HepG2 (cell line): Measurements from ENCODE around the gene TUBB3. TPM values are rescaled to one million over a fixed set of nuclear protein-coding genes. Genes with fewer than 3 reads are reported as not detected.

Experiments
- AGO2 ChIP-seq: fragments of 200-400 bp; formaldehyde crosslinking; optimal IDR thresholded peaks from 2 replicates; pipeline ENCODE3; 2017; ENCODE audit warnings: mild to moderate bottlenecking, low read depth, low read length, moderate library complexity
- ATF1 ChIP-seq: IDR thresholded peaks from 2 replicates; pipeline ENCODE4 v1.6.1; 2016; ENCODE audit warnings: mild to moderate bottlenecking, control low read depth
- BORCS8-MEF2B ChIP-seq: sonication (generic); formaldehyde crosslinking; IDR thresholded peaks from 2 replicates; pipeline ENCODE4 v1.8.0; 2022; ENCODE audit warnings: mild to moderate bottlenecking, missing genetic modification reagents
- BRD4 ChIP-seq: sonication (generic); formaldehyde crosslinking; IDR thresholded peaks from 2 replicates; pipeline ENCODE4 v1.4.0; 2020; ENCODE audit warnings: missing genetic modification reagents
- FLYWCH1 ChIP-seq: sonication (generic); formaldehyde crosslinking; IDR thresholded peaks from 2 replicates; pipeline ENCODE4 v1.8.1; 2023; ENCODE audit warnings: mild to moderate bottlenecking, missing genetic modification reagents
- HOXA7 ChIP-seq: sonication (generic); formaldehyde crosslinking; IDR thresholded peaks from 2 replicates; pipeline ENCODE4 v1.8.1; 2022; ENCODE audit warnings: mild to moderate bottlenecking, missing genetic modification reagents, moderate library complexity
- KDM6A ChIP-seq: IDR thresholded peaks from 2 replicates; pipeline ENCODE4 v1.6.1; 2016; ENCODE audit warnings: low read depth
- PAF1 ChIP-seq: IDR thresholded peaks from 2 replicates; pipeline ENCODE4 v1.6.1; 2016; ENCODE audit warnings: missing genetic modification reagents, missing compliant biosample characterization
- PAX8 ChIP-seq: sonication (generic); formaldehyde crosslinking; IDR thresholded peaks from 2 replicates; pipeline ENCODE4 v1.8.0; 2022; ENCODE audit warnings: mild to moderate bottlenecking, missing genetic modification reagents, borderline replicate concordance
- PHF20 ChIP-seq: sonication (generic); formaldehyde crosslinking; IDR thresholded peaks from 2 replicates; pipeline ENCODE4 v1.5.0; 2020; ENCODE audit warnings: mild to moderate bottlenecking, missing genetic modification reagents
- POLR2A ChIP-seq, 2 experiments: IDR thresholded peaks; 2 replicates each; pipeline ENCODE4 v1.6.1; 2011; ENCODE audit warnings: low read depth in 2 of 2, low read length in 2 of 2, mild to moderate bottlenecking in 1 of 2, moderate library complexity in 1 of 2; ENCODE audit not compliant: insufficient read depth in 1 of 2
- RARG ChIP-seq: sonication (generic); formaldehyde crosslinking; IDR thresholded peaks from 2 replicates; pipeline ENCODE4 v1.4.0; 2020; ENCODE audit warnings: low read depth, mild to moderate bottlenecking, missing genetic modification reagents
- SMYD3 ChIP-seq: sonication (generic); formaldehyde crosslinking; IDR thresholded peaks from 2 replicates; pipeline ENCODE4 v1.8.1; 2023; ENCODE audit warnings: mild to moderate bottlenecking, missing genetic modification reagents
- SOX13 ChIP-seq, 3 experiments: fragments of 450-650 bp in 1 of 3; sonication (generic) in 1 of 3; formaldehyde crosslinking in 1 of 3; IDR thresholded peaks in 2 of 3; conservative IDR thresholded peaks in 1 of 3; 2 replicates each; pipeline versions ENCODE4 v1.5.0 to v1.6.1; 2016 to 2020; ENCODE audit warnings: antibody characterized with exemption in 1 of 3, mild to moderate bottlenecking in 1 of 3, missing compliant biosample characterization in 1 of 3, missing genetic modification reagents in 1 of 3, moderate library complexity in 1 of 3
- SUZ12 ChIP-seq: fragments of 150-350 bp; IDR thresholded peaks from 2 replicates; pipeline ENCODE4 v1.6.1; 2014; ENCODE audit warnings: low read depth, low read length
- ZBTB38 ChIP-seq: sonication (generic); formaldehyde crosslinking; IDR thresholded peaks from 2 replicates; pipeline ENCODE4 v1.5.1; 2020; ENCODE audit warnings: mild to moderate bottlenecking, missing genetic modification reagents
- ZFY ChIP-seq: sonication (generic); formaldehyde crosslinking; IDR thresholded peaks from 2 replicates; pipeline ENCODE4 v1.4.0; 2020; ENCODE audit warnings: missing genetic modification reagents
- ZNF143 ChIP-seq: sonication (generic); formaldehyde crosslinking; IDR thresholded peaks from 2 replicates; pipeline ENCODE4 v1.4.0; 2020; ENCODE audit warnings: missing genetic modification reagents
- ZNF207 ChIP-seq: fragments of 450-650 bp; IDR thresholded peaks from 2 replicates; pipeline ENCODE4 v1.6.1; 2016; ENCODE audit warnings: antibody characterized with exemption, borderline replicate concordance
- ZNF501 ChIP-seq: sonication (generic); formaldehyde crosslinking; IDR thresholded peaks from 2 replicates; pipeline ENCODE4 v1.5.1; 2020; ENCODE audit warnings: mild to moderate bottlenecking, moderate library complexity, missing genetic modification reagents
- ZNF562 ChIP-seq: sonication (generic); formaldehyde crosslinking; IDR thresholded peaks from 2 replicates; pipeline ENCODE4 v1.8.0; 2022; ENCODE audit warnings: missing genetic modification reagents, borderline replicate concordance
- ZNF878 ChIP-seq: sonication (generic); formaldehyde crosslinking; IDR thresholded peaks from 2 replicates; pipeline ENCODE4 v1.8.1; 2023; ENCODE audit warnings: mild to moderate bottlenecking, missing genetic modification reagents, moderate library complexity
- polyA plus RNA-seq, 8 experiments: library from polyadenylated mRNA; depleted of rRNA in 3 of 8; stranded (reverse) in 7 of 8; unstranded in 1 of 8; fragments of >200 nt; fragmentation: Illumina TruSeq in 4 of 8; extraction: Trizol in 4 of 8; gene quantifications; 2 replicates each; pipeline versions ENCODE4 v1.2.1 to v1.2.3, GENCODE V29; 2011 to 2016; ENCODE audit warnings: low read depth in 4 of 8, missing spikeins in 1 of 8, mixed read lengths in 1 of 8; ENCODE audit not compliant: insufficient read depth in 1 of 8
- total RNA-seq, 5 experiments: library from RNA; depleted of rRNA; stranded (reverse); fragments of >200 nt; fragmentation: Illumina TruSeq; extraction: Trizol; gene quantifications; 2 replicates each; pipeline ENCODE4 v1.2.3, GENCODE V29; 2016; ENCODE audit warnings: low read depth in 1 of 5
- TF ChIP-seq, protein P1 (sequence below): sonication (generic); formaldehyde crosslinking; conservative IDR thresholded peaks from 2 replicates; pipeline ENCODE4 v1.4.0; 2020; ENCODE audit warnings: missing genetic modification reagents
- TF ChIP-seq, protein P2 (sequence below): sonication (generic); formaldehyde crosslinking; IDR thresholded peaks from 2 replicates; pipeline ENCODE4 v1.5.0; 2020; ENCODE audit warnings: mild to moderate bottlenecking, low read depth, missing genetic modification reagents, borderline replicate concordance
- TF ChIP-seq, protein P3 (sequence below): sonication (generic); formaldehyde crosslinking; IDR thresholded peaks from 2 replicates; pipeline ENCODE4 v1.8.0; 2022; ENCODE audit warnings: mild to moderate bottlenecking, missing genetic modification reagents, moderate library complexity
- TF ChIP-seq, protein P4 (sequence below): sonication (generic); formaldehyde crosslinking; IDR thresholded peaks from 2 replicates; pipeline ENCODE4 v1.8.1; 2022; ENCODE audit warnings: mild to moderate bottlenecking, missing genetic modification reagents
- TF ChIP-seq, protein P5 (sequence below): sonication (generic); formaldehyde crosslinking; IDR thresholded peaks from 2 replicates; pipeline ENCODE4 v1.5.1; 2020; ENCODE audit warnings: mild to moderate bottlenecking, missing genetic modification reagents, moderate library complexity

TUBB3 gene
- total and polyA plus RNA-seq, 2 of the 13 experiments (the other 11 are each of a cell fraction or from before 2014, with no cell fraction given): 110 to 185 TPM

DNA sequence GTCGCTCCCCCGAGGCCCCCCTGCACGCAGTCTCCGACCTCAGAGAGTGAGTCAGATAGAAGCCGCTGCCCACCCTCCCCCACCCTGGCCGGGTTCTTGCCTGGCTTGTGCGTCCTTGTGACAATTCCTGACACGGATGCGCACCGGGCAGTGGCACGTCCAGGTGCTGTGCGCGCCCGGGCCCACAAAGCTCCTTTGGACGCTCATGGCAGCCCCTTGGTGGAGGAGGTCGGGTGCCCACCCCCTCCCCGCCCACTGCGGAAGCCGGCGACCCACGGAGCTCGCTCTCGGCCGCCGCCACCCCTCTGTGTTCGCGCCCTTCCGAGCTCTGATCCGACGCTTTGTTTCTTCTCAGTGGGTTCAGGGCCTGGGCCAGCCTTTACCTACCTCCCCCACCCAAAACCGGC, 662 bp upstream of the TUBB3 start (continued):
- TF ChIP-seq ZFY (CRISPR knock-in tag): no peak; the same call in 1 of the 2 replicates
- no peak for TF ChIP-seq FLYWCH1 (CRISPR knock-in tag)
- TF ChIP-seq BRD4 (CRISPR knock-in tag): peak; percentile 76; the same call in 1 of the 2 replicates
- TF ChIP-seq PAX8 (CRISPR knock-in tag): no peak
- no peak for TF ChIP-seq BORCS8-MEF2B (CRISPR knock-in tag)
- TF ChIP-seq, protein P1, sequence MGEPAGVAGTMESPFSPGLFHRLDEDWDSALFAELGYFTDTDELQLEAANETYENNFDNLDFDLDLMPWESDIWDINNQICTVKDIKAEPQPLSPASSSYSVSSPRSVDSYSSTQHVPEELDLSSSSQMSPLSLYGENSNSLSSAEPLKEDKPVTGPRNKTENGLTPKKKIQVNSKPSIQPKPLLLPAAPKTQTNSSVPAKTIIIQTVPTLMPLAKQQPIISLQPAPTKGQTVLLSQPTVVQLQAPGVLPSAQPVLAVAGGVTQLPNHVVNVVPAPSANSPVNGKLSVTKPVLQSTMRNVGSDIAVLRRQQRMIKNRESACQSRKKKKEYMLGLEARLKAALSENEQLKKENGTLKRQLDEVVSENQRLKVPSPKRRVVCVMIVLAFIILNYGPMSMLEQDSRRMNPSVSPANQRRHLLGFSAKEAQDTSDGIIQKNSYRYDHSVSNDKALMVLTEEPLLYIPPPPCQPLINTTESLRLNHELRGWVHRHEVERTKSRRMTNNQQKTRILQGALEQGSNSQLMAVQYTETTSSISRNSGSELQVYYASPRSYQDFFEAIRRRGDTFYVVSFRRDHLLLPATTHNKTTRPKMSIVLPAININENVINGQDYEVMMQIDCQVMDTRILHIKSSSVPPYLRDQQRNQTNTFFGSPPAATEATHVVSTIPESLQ: no peak
- TF ChIP-seq PAF1 (CRISPR knock-in tag): no peak
- TF ChIP-seq, protein P2, sequence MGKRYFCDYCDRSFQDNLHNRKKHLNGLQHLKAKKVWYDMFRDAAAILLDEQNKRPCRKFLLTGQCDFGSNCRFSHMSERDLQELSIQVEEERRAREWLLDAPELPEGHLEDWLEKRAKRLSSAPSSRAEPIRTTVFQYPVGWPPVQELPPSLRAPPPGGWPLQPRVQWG (CRISPR knock-in tag): no peak
- no peak for TF ChIP-seq PHF20 (CRISPR knock-in tag)
- TF ChIP-seq ZNF501 (CRISPR knock-in tag): 0 out of 2 replicates have a peak, but pooled peaks have one; percentile 59
- peak in 1 of 2 experiments; percentile 63; a peak in 2 of 4 replicates for TF ChIP-seq POLR2A (IDR thresholded peaks at IDR 0.05; ENCODE audit: insufficient read depth in 1 of 2, low read depth in 2 of 2, low read length in 2 of 2)
- TF ChIP-seq, protein P3, sequence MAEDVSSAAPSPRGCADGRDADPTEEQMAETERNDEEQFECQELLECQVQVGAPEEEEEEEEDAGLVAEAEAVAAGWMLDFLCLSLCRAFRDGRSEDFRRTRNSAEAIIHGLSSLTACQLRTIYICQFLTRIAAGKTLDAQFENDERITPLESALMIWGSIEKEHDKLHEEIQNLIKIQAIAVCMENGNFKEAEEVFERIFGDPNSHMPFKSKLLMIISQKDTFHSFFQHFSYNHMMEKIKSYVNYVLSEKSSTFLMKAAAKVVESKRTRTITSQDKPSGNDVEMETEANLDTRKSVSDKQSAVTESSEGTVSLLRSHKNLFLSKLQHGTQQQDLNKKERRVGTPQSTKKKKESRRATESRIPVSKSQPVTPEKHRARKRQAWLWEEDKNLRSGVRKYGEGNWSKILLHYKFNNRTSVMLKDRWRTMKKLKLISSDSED (CRISPR knock-in tag): no peak
- no peak for TF ChIP-seq RARG (CRISPR knock-in tag)
- TF ChIP-seq SUZ12: no peak
- TF ChIP-seq ZNF143: no peak; the same call in none of the 2 replicates
- TF ChIP-seq ZNF207: no peak
- no peak for TF ChIP-seq HOXA7
- peak; percentile 22; the same call in 1 of the 2 replicates for TF ChIP-seq ZNF878 (CRISPR knock-in tag)
- 0 out of 2 replicates have a peak, but pooled peaks have one; percentile 4 for TF ChIP-seq ZBTB38 (CRISPR knock-in tag)
- TF ChIP-seq AGO2: peak; percentile 97
- no peak for TF ChIP-seq KDM6A (CRISPR knock-in tag)
- TF ChIP-seq, protein P4, sequence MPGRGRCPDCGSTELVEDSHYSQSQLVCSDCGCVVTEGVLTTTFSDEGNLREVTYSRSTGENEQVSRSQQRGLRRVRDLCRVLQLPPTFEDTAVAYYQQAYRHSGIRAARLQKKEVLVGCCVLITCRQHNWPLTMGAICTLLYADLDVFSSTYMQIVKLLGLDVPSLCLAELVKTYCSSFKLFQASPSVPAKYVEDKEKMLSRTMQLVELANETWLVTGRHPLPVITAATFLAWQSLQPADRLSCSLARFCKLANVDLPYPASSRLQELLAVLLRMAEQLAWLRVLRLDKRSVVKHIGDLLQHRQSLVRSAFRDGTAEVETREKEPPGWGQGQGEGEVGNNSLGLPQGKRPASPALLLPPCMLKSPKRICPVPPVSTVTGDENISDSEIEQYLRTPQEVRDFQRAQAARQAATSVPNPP (CRISPR knock-in tag): no peak
- no peak for TF ChIP-seq SMYD3 (CRISPR knock-in tag)
- TF ChIP-seq, protein P5, sequence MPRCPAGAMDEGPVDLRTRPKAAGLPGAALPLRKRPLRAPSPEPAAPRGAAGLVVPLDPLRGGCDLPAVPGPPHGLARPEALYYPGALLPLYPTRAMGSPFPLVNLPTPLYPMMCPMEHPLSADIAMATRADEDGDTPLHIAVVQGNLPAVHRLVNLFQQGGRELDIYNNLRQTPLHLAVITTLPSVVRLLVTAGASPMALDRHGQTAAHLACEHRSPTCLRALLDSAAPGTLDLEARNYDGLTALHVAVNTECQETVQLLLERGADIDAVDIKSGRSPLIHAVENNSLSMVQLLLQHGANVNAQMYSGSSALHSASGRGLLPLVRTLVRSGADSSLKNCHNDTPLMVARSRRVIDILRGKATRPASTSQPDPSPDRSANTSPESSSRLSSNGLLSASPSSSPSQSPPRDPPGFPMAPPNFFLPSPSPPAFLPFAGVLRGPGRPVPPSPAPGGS (CRISPR knock-in tag): no peak
- no peak for TF ChIP-seq SOX13 (IDR thresholded peaks at IDR 0.05)
- TF ChIP-seq SOX13 (CRISPR knock-in tag; conservative IDR thresholded peaks at IDR 0.05 in 1 of 2, IDR thresholded peaks at IDR 0.05 in 1 of 2): peak in 1 of 2 experiments; percentile 44; a peak in 1 of 4 replicates
- no peak for TF ChIP-seq ATF1 (CRISPR knock-in tag)
- no peak for TF ChIP-seq ZNF562 (CRISPR knock-in tag)
